ENCODE data around the gene ETV7.

- TF ChIP-seq REST (IDR thresholded peaks at IDR 0.05) (no peak), JUND (IDR thresholded peaks at IDR 0.05) (no peak), MAX (IDR thresholded peaks at IDR 0.05) (no peak), CTCF (IDR thresholded peaks at IDR 0.05; ENCODE audit: low read depth, low read length, missing input control) (no peak), RAD21 (IDR thresholded peaks at IDR 0.05) (no peak), SP1 (IDR thresholded peaks at IDR 0.05) (no peak), TAF1 (conservative IDR thresholded peaks at IDR 0.05) (no peak)
Measured at GRCh38 chr6:36324715-36325114, 62.8 kb downstream of the ETV7 start.

Data from liver (tissue), 3 donors.